OCI-LY1 (cell line): ENCODE measurements around the gene FBXW8.

Experiments used
- CTCF ChIP-seq: fragments of 200-600 bp; sonication (generic), shearing (Covaris generic); IDR thresholded peaks from 2 replicates; pipeline ENCODE4 v1.5.1; 2017; ENCODE audit warnings: mild to moderate bottlenecking, antibody characterized with exemption, low read length, moderate library complexity, mixed read lengths
- EZH2 ChIP-seq: fragments of 200-600 bp; sonication (generic), shearing (Covaris generic); IDR thresholded peaks from 2 replicates; pipeline ENCODE4 v1.8.0; 2017; ENCODE audit warnings: borderline replicate concordance, mixed run types, mild to moderate bottlenecking, antibody characterized with exemption, low read length, moderate library complexity, mixed read lengths

DNA sequence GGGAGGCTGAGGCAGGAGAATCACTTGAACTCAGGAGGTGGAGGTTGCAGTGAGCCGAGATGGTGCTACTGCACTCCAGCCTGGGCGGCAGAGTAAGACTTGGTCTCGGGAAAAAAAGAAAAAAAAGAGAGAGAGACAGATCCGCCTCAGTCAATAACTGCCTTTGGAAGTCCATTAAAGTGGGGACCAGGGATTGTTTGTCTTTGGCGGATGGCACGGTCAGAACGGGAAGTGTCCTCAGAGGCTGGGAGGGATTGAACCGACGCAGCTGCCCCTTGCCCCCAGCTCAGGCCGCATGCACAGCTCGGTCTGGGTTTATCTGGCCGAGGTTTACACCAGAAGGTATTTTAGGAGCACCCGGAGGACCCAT is 134.0 kb downstream of the FBXW8 start:
- TF ChIP-seq CTCF (no peak), EZH2 (no peak)
